Measurements from ENCODE around the gene ALPG.
"Not testable (repeated sequence)": the region's sequence is repeated elsewhere in the genome, so short reads cannot be mapped to it uniquely, and the experiment has no call there.

The ALPG gene

DNA sequence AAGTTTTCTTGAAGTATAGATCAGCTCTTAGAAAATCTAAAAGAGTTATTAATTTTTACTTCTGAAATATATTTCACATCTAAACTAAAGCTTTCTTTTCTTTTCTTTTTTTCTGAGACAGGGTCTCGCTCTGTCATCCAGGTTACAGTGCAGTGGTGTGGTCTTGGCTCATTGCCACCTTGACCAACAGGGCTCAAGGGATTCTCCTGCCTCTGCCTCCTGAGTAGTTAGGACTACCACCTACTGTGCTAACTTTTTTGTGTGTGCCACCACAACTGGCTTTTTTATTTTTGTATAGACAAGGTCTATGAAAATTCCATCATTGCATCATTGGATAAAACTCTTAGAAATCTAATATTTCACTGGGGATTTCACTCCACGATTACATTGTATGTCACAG is 10.0 kb upstream of the ALPG start:
- no peak for DNase-seq (ENCODE audit: low spot score)

GRCh38 chr2:232398293-232399034 is 8.2 kb upstream of the ALPG start:
- no peak for DNase-seq (ENCODE audit: low spot score)

DNA sequence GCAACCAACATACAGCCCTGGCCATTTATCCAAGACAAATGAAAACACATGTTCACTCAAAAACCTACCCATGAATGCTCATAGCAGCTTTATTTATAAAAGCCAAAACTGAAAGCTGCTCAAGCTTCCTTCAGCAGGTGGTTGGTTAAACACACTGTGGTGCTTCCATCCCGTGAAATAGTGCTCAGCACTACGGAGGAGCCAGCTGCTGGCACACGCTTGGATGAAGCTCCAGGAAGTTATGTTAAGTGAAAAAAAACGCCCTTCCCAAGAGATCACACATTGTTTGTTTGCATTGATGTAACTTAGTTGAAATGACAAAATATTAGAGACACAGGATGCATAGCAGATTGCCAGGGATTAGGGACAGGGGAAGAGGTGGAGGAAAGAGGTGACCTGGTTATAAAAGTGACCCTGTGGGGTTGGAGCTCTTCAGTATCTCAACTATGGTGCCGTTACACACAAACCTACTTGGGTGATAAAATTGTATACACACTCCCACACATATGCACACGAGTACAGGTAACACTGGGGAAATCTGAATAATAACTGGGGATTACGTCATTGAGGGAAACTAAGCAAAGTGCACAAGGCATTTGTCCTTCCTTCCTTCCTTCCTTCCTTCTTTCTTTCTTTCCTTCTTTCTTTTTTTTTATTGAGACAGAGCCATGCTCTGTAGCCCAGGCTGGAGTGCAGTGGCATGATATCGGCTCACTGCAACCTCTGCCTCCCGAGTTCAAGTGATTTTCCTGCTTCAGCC is 6.2 kb upstream of the ALPG start:
- no peak for DNase-seq (ENCODE audit: low spot score)

- DNase-seq (ENCODE audit: low spot score) = no peak
These were observed 4.1 kb upstream of the ALPG start for GRCh38 chr2:232402518-232402917.

GRCh38 chr2:232405943-232406510 is 617 bp upstream of the ALPG start:
- DNase-seq (ENCODE audit: low spot score) = no peak

- DNase-seq (ENCODE audit: low spot score) = not testable (repeated sequence)
These were observed 945 bp downstream of the ALPG start for GRCh38 chr2:232407428-232408150.

GRCh38 chr2:232408269-232408668 is 1.6 kb downstream of the ALPG start:
- not testable (repeated sequence) for DNase-seq (ENCODE audit: low spot score)

- not testable (repeated sequence) for DNase-seq (ENCODE audit: low spot score)
These were observed 3.0 kb downstream of the ALPG start for GRCh38 chr2:232409617-232410016.

DNA sequence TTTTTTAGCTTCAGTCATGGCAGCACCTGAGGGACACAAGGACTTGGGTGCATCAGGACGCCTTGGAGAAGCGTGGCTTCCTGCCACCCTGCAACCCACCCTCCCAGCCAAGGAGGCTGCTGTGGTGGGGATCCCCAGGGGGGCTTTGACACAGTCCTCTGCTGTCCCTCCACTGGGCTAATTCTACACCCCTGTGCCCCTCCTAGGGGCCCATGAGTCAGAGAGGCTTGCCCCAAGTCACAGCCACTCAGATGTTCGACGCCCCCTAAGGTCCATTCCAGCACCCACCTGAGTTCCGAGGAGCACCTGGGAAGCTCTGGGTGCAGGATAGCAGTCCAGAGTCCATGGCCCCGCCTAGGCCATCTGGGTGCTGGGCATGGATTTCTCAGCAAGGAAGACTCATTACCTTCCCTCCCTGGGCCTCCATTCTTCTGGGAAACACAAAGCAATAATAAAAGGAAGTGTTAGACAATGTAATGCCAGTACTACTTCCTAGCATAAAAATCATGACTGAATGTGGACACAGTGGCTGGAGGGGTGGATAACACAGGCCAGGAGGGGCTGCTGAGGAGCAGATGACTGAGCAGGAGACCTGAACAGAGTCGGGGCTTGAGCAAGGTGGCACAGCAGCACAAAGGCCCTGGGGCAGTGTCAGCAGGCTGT is 3.7 kb downstream of the ALPG start:
- DNase-seq (ENCODE audit: low spot score) = no peak

DNA sequence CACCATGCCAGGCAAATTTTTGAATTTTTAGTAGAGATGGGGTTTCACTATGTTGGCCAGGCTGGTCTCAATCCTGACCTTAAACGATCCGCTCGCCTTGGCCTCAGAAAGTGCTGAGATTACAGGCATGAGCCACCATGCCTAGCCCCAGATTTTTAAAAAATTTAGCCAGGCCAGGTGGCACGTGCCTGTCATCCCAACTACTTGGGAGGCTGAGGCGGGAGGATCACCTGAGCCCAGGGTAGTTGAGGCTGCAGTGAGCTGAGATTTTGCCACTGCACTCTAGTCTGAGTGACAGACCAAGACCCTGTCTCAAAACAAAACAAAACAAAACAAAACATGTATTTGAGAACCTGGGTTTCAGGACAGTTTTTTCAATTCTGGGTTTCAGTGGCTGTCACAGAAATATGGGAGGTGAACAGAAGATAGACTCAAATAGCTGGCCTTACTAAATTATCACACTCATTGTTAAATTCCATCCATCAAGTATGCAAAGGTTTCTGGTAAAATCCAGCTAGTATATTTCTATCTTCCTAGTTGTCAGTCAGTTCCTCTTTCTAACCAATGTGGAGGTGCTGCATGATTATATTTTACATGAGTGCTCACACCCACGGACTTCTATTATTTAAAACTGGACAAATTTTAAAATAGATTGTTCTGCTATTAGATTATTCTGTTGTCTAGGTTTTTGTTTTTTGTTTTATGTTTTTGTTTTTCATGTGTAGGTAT is 5.4 kb downstream of the ALPG start:
- DNase-seq (ENCODE audit: low spot score) = no peak

GRCh38 chr2:232412986-232413385 is 6.3 kb downstream of the ALPG start:
- DNase-seq (ENCODE audit: low spot score) = no peak

DNA sequence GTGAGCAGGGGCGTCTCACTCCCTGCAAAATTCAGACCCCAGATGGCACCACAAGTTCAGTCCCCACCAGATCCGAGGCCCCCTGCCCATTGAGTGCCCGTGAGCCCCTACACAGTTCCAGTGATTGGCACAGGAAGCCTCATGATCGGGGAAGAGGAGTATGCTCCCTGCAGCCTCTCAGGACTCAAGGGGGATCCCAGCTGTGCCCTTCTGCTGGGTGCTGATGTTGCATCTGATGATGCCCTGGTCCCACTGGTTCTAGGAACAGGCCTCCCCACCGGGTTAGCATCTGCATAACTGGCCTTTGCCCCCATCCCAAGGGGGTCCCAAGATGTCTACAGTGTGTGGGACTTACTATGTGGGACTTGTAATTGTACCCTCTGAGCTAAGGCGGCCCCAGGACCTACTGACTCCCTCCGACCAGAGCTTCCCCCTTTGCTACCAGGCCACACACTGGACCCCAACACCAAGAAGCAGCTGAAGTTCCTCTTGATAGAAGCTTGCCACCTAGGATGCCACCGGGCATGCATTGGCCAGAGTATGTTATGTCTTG is 8.6 kb downstream of the ALPG start:
- DNase-seq (ENCODE audit: low spot score) = no peak

- DNase-seq (ENCODE audit: low spot score) = no peak
These were observed 9.3 kb downstream of the ALPG start for GRCh38 chr2:232415736-232416520.

- no peak for DNase-seq (ENCODE audit: low spot score)
These were observed 10.2 kb downstream of the ALPG start for GRCh38 chr2:232416521-232417470.

DNA sequence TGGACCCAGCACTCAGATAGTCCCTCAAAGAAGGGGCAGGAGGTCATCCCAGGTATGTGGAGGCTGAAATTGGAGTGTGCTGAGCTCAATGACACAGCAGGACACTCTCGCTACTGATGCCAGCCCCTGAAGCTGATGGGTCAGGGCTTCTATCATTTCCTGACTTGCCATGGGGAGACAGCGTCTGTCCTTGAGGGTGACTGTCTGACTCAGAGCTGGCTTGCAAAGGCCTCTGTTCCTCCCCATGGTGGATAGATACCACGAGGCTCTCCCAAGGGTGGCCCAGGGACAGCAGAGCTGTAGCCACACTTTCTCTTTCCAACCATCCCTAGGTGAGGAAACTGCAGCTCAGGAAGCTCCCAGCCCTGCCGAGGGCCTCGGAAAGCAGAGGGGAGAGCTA is 10.8 kb downstream of the ALPG start:
- DNase-seq (ENCODE audit: low spot score) = no peak

- no peak for DNase-seq (ENCODE audit: low spot score)
These were observed 11.4 kb downstream of the ALPG start for GRCh38 chr2:232418056-232418455.

- DNase-seq (ENCODE audit: low spot score) = no peak
These were observed 12.0 kb downstream of the ALPG start for GRCh38 chr2:232418466-232419244.

Data from CD4-positive, alpha-beta T cell treated with Interleukin-15 for 4 hours (primary cell).